DMS114 treated with DMSO at 0.1 percent for 48 hours (cell line): ENCODE data around the gene GPATCH11.

ENCODE experiments used
- DNase-seq: peaks from one replicate; lab custom pipeline; 2025; ENCODE audit not compliant: unreplicated experiment; lab: John Stamatoyannopoulos, UW

The GPATCH11 gene

GRCh38 chr2:37105150-37105549 is 20.8 kb downstream of the GPATCH11 start:
- DNase-seq = no peak

DNA sequence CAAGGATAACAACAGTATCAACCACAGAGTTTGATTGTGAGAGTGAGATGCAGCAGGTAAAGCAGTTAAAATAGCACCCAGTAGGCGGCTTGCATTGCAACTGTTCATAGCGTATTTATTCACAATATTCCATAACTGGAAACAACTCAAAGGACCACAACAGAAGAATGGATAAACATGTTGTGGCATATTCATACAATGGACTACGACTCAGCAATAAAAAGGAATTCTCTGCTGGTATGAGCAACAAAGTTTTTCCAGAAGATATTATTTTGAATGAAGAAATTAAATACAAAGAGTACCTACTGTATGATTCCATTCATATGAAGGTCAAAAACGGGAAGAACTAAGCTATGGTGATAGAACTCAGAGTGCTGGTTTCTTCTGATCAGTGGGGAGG is 25.2 kb downstream of the GPATCH11 start:
- no peak for DNase-seq

DNA sequence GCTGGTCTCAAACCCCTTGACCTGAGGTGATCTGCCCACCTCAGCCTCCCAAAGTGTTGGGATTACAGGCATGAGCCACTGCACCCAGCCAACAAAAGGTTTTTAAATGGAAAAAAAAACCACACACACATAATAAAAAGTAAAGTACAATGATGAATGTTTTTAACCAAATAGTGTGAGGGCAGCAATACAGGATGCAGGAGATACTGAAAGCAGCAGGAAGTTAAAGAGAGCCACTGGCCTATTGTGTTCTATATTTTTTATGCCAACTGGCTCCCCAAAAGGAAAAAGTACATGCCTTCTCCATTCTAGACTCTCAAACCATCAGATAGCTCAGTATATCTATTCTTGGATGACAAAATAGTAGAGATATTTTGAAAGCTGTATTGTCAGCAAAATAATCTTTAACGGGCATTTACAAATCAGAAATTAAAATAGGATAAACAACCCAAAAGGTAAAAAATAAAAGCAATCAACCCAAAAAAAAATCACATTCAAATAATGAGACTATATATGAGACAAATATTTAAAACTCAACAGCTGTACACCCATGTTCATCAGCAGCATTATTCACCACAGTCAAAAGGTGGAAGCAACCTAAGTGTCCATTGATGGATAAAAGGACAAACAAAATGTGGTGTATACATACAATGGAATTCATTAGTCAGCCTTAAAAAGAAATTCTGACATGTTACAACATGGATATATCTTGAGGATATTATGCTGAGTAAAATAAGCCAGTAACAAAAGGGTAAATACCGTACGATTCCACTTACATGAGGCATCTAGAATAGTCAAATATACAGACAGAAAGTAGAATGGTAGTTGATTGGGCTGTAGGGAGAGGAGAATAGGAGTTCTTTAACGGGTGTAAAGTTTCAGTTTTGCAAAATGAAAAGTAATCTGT is 26.2 kb downstream of the GPATCH11 start:
- DNase-seq = no peak

- DNase-seq = no peak
Observed at GRCh38 chr2:37111958-37112357, 27.6 kb downstream of the GPATCH11 start.

DNA sequence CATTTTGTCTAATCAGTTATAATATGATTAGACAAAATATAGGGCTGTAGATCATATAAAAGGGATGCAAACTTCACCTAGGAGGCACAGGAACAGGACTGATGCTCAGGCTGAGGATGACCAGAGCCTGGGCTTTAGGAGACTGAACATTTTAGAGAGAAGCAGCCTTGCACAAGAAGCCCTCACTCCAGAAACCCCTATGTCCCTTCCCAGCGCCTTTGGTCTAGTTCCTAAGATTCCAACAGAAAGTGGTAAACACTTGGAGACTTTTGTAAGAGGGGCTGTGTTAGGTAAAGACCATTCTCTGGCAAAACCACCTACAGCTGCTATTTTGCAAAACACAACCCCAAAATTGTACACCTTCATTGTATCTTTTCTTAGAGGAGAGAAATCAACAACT is 33.2 kb downstream of the GPATCH11 start:
- DNase-seq = no peak

- DNase-seq = no peak
Observed at GRCh38 chr2:37119157-37119556, 34.8 kb downstream of the GPATCH11 start.

GRCh38 chr2:37125416-37125815 is 41.1 kb downstream of the GPATCH11 start:
- no peak for DNase-seq

DNA sequence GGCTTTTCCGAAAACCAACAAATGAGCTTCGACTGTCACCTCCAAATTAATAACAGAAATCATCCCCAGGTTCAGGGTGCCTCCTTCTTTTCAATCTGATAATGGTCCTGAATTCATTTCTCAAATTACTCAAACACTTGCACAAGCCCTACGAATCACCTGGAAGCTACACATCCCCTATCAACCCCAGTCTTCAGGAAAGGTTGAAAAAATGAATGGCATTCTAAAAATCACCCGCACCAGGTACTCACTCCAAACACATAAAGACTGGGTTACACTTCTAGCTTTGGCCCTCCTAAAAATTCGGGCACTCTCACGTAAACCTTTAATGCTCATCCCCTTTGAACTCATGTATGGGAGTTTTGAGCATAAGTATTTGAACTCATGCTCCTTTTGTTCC is 48.6 kb downstream of the GPATCH11 start:
- DNase-seq = no peak

- no peak for DNase-seq
Observed at GRCh38 chr2:37142546-37142945, 58.2 kb downstream of the GPATCH11 start.

DNA sequence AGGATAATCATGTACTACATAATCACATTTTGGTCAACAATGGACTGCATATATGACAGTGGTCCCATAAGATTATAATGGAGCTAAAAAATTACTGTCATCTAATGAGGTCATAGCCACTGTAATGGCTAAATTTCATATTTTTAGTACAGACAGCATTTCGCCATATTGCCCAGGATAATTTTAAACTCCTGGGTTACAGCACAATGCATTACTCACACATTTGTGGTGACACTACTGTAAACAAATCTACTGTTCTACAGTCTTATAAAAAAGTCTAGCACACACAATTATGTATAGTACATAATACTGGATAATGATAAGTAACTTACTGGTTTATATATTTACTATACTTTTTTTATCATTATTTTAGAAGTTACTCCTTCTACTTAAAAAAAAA is 59.7 kb downstream of the GPATCH11 start:
- DNase-seq = no peak

DNA sequence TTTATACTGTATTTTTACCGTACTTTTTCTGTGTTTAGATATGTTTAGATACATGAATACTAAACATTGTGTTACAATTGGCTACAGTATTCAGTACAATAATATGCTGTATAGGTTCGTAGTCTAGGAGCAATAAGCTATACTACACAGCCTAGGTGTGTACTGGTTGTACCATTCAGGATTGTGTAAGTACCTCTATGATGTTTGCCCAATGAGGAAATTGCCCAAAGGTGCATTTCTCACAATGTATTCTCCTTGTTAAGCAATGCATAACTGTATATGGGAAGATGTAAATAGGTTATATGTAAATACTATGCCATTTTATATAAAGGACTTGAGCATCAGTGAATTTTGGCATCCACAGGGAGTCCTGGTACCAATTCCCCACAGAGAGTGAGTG is 61.7 kb downstream of the GPATCH11 start:
- no peak for DNase-seq

- DNase-seq = no peak
Observed at GRCh38 chr2:37148325-37148724, 64.0 kb downstream of the GPATCH11 start.
